Measurements from ENCODE around the gene TEF. TPM values are rescaled to one million over a fixed set of nuclear protein-coding genes. Genes with fewer than 3 reads are reported as not detected.
"Not testable (repeated sequence)": the region's sequence is repeated elsewhere in the genome, so short reads cannot be mapped to it uniquely, and the experiment has no call there.

Gene TEF
- polyA plus RNA-seq, 1 experiment = 28.7 TPM

DNA sequence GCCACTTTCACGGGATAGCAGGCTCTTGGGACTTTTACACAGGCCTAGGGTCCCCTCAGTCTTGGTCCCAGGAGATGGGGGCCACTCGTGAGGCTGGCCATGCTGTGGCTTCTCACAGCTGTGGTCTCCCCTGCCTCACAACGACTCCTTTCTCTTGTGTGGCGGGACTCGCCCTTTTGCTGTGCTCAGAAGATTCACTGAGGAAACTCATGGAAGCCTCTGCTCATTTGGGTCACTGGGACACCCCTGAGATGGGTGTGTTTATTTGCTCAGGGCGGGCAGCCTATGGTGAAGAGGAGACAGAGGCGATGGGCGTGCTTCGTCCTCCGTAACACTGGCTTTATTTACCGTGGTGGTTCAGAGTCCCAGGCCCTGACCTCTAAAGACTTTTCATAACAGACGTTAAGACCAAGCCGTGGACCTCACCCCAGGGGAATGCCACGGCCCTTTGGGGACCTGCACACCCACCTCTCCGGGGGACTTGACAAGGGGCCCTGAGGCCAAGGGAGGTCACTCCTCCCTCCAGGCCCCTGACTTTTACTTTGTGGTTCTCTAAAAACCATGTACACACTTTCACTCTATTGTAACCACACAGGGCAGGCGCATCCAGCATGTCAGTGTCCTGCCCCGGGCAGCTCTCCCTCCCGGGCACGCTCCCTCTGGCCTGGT lies 15.5 kb downstream of the TEF start:
- H3K27me3 ChIP-seq (ENCODE audit: control insufficient read depth, insufficient read depth, low read length) = no peaks in the 10 kb centered on the region
- ChIA-PET CTCF (interaction anchor here (0.7 kb wide), 1 partner anchor 120 kb away, joined by 3 read pairs; no protein-coding TSS in a partner anchor), POLR2A (no interaction called here)
- no peak overlapping the region for H3K4me3 ChIP-seq (ENCODE audit: low read depth, low read length)
- no peak for DNase-seq (ENCODE audit: low read depth)
- peaks cover 30% of the 10 kb centered on the region for H3K36me3 ChIP-seq (ENCODE audit: control insufficient read depth, insufficient read depth, low read length)
- TF ChIP-seq, protein P1, sequence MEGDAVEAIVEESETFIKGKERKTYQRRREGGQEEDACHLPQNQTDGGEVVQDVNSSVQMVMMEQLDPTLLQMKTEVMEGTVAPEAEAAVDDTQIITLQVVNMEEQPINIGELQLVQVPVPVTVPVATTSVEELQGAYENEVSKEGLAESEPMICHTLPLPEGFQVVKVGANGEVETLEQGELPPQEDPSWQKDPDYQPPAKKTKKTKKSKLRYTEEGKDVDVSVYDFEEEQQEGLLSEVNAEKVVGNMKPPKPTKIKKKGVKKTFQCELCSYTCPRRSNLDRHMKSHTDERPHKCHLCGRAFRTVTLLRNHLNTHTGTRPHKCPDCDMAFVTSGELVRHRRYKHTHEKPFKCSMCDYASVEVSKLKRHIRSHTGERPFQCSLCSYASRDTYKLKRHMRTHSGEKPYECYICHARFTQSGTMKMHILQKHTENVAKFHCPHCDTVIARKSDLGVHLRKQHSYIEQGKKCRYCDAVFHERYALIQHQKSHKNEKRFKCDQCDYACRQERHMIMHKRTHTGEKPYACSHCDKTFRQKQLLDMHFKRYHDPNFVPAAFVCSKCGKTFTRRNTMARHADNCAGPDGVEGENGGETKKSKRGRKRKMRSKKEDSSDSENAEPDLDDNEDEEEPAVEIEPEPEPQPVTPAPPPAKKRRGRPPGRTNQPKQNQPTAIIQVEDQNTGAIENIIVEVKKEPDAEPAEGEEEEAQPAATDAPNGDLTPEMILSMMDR (IDR thresholded peaks at IDR 0.05; ENCODE audit: insufficient read depth, low read depth, low read length) = no peak

DNA sequence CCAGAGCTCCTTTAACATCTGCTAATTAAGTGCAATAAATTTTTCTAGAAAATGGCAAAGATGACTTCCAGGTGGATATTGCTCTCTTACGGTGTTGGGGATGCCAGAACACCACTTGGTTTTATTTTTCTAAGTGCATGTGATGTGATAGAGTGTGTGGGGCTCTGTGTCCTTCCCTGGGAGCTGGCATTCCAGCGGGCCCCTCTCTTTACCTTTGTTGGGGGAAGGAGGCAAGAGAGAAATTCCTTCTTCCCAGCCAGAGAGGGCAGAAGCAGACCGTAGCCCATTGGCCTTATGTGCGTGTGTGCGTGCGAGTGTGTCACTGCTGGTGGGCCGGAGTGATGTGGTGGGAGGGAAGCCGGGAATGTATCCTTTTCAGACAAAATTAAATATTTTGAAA lies 17.2 kb downstream of the TEF start:
- TF ChIP-seq, protein P1 (IDR thresholded peaks at IDR 0.05; ENCODE audit: insufficient read depth, low read depth, low read length) = no peak
- Histone ChIP-seq H3K36me3 (ENCODE audit: control insufficient read depth, insufficient read depth, low read length) (peaks cover 30% of the 10 kb centered on the region), H3K4me3 (ENCODE audit: low read depth, low read length) (no peak overlapping the region), H3K27me3 (ENCODE audit: control insufficient read depth, insufficient read depth, low read length) (no peaks in the 10 kb centered on the region)
- ChIA-PET CTCF (interaction anchor here (0.8 to 6.9 kb wide), 2 partner anchors 118 to 148 kb away, joined by 3 to 170 read pairs; no protein-coding TSS in a partner anchor), POLR2A (no interaction called here)
- no peak for DNase-seq (ENCODE audit: low read depth)

DNA sequence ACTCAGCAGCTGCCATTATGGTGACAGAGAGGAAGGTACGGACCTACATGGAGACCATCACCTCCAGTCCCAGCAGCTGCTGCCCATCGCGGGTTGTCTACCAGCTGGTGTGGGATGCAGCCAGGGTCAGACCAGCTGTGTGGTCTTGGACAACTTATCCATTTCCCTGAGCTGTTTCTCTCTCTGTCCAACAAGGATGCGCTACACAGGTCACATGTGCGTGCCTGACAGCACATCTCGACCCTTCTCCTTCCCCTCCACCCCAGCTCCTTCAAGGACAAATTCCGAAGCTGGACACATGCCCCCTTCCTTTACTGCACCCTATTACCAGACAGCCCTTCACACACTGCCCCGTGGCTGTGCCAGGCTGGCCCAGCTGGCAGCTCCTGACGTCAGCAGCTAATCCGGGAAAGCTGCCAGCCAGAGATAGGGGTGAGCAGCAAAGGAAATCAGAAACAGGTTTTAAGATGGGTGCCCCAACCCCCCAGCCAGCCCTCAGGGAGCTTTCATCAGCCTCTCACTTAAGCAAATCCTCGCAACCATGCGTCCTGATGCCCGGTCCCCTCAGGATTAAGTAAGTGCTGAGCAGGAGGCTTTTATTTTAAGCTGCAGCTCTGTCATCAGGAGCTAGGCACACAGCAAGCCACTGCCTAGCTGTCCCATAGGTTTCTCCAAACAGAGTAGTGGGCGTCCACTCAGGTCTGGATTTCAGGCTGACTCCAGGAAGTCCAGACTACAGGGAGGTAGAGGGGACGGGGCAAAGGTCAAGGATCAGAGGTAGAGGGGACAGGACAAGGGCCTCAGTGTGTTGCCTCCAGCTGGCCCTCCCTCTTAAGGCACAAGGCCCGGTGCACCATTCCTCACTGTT lies 20.3 kb downstream of the TEF start:
- CTCF ChIA-PET = interaction anchor here (0.7 to 6.9 kb wide), 16 partner anchors 9 to 479 kb away, joined by 3 to 170 read pairs (median 7); partner anchors contain the start of genes TEF and TOB2
- Histone ChIP-seq H3K36me3 (ENCODE audit: control insufficient read depth, insufficient read depth, low read length) (peaks cover 9% of the 10 kb centered on the region), H3K4me3 (ENCODE audit: low read depth, low read length) (no peak overlapping the region), H3K27me3 (ENCODE audit: control insufficient read depth, insufficient read depth, low read length) (no peaks in the 10 kb centered on the region)
- DNase-seq (ENCODE audit: low read depth) = peak; percentile 44
- POLR2A ChIA-PET = interaction anchor here (0.5 to 0.8 kb wide), 3 partner anchors 20 to 117 kb away, joined by 3 to 7 read pairs (median 3); partner anchors contain the start of gene TEF
- TF ChIP-seq, protein P1 (IDR thresholded peaks at IDR 0.05; ENCODE audit: insufficient read depth, low read depth, low read length) = no peak

DNA sequence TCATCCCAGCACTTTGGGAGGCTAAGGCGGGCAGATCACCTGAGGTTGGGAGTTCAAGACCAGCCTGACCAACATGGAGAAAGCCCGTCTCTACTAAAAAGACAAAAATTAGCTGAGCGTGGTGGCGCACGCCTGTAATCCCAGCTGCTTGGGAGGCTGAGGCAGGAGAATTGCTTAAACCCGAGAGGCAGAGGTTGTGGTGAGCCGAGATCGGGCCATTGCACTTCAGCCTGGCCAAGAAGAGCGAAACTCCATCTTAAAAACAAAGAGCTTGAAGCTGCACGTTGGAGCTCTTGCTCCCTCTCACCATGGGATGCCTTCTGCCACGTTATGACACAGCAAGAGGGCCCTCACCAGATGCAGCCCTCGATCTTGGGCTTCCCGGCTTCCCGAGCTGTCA lies 21.1 kb downstream of the TEF start:
- not testable (repeated sequence) for DNase-seq (ENCODE audit: low read depth); H3K4me3 ChIP-seq (ENCODE audit: low read depth, low read length); H3K36me3 ChIP-seq (ENCODE audit: control insufficient read depth, insufficient read depth, low read length); H3K27me3 ChIP-seq (ENCODE audit: control insufficient read depth, insufficient read depth, low read length)
- ChIA-PET POLR2A (interaction anchor here (0.6 kb wide), 1 partner anchor 21 kb away, joined by 7 read pairs; no protein-coding TSS in a partner anchor), CTCF (interaction anchor here (1.1 to 6.9 kb wide), 18 partner anchors 15 to 480 kb away, joined by 3 to 170 read pairs (median 6); partner anchors contain the start of genes TEF and TOB2)

DNA sequence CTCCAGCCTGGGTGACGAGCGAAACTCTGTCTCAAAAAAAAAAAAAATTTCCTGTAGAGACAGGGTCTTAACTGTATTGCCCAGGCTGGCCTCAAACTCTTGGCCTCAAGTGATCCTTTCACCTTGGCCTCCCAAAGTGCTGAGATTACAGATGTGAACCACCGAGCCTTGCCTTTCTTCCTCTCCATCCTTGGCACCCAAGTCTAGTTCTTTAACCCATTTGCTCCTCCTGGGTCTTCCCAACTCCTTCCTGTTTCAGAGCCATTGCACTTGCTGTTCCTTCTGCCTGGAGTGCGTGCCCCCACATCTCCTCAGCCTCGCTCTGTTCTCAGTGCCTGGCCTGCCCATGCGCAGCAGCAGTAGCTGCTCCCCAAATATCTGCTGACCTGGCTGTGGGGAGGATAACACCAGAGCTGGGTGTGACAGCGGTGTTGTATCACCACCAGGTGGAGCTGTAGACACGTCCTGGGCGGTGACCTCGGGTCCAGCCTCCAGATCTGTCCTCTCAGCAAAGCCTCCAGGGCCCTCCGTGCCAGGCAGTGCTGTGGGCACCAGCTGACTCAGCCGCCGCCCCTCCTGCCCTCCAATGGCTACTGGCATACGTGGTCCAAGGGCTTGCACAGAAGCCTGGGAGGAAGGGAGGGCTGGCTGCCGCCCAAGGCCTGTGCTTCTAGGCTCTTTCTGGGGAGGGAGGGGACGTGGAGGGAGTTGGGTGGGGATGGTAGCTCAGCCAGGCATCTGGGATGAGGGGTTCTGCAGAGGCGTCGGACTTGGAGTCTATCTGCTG lies 22.0 kb downstream of the TEF start:
- DNase-seq (ENCODE audit: low read depth) = no peak
- TF ChIP-seq, protein P1 (IDR thresholded peaks at IDR 0.05; ENCODE audit: insufficient read depth, low read depth, low read length) = peak; percentile 98
- ChIA-PET POLR2A (no interaction called here), CTCF (interaction anchor here (0.5 to 6.9 kb wide), 31 partner anchors 9 to 194 kb away, joined by 3 to 170 read pairs (median 5); partner anchors contain the start of genes ACO2, CSDC2, PHF5A and POLR3H)
- Histone ChIP-seq H3K4me3 (ENCODE audit: low read depth, low read length) (no peak overlapping the region), H3K27me3 (ENCODE audit: control insufficient read depth, insufficient read depth, low read length) (no peaks in the 10 kb centered on the region), H3K36me3 (ENCODE audit: control insufficient read depth, insufficient read depth, low read length) (no peaks in the 10 kb centered on the region)

All from BJ (cell line).